Measurements from ENCODE around the gene PPP1R16B.

The PPP1R16B gene

DNA sequence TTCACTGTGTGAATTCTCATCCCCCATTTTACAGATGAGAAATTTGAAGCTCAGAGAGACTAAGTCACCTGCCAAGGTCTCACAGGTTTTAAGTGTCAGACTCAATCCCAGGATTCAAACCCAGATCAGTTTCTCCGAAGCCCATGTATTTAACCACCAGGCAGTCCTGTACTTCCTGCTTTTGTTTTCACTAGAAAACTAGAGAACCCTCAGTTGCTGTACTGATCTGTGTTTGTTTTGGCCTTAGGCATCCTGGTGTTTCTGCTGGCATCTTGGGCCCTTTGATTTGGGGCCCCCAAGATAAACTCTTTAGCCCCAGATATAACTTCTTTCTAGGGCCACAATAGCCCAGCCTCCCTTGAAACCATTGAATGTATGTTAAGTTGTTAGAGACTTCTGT is 36.5 kb downstream of the PPP1R16B start:
- H3K27ac ChIP-seq = no peak overlapping the region
- TF ChIP-seq, protein P1, sequence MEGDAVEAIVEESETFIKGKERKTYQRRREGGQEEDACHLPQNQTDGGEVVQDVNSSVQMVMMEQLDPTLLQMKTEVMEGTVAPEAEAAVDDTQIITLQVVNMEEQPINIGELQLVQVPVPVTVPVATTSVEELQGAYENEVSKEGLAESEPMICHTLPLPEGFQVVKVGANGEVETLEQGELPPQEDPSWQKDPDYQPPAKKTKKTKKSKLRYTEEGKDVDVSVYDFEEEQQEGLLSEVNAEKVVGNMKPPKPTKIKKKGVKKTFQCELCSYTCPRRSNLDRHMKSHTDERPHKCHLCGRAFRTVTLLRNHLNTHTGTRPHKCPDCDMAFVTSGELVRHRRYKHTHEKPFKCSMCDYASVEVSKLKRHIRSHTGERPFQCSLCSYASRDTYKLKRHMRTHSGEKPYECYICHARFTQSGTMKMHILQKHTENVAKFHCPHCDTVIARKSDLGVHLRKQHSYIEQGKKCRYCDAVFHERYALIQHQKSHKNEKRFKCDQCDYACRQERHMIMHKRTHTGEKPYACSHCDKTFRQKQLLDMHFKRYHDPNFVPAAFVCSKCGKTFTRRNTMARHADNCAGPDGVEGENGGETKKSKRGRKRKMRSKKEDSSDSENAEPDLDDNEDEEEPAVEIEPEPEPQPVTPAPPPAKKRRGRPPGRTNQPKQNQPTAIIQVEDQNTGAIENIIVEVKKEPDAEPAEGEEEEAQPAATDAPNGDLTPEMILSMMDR (conservative IDR thresholded peaks at IDR 0.05) = no peak

DNA sequence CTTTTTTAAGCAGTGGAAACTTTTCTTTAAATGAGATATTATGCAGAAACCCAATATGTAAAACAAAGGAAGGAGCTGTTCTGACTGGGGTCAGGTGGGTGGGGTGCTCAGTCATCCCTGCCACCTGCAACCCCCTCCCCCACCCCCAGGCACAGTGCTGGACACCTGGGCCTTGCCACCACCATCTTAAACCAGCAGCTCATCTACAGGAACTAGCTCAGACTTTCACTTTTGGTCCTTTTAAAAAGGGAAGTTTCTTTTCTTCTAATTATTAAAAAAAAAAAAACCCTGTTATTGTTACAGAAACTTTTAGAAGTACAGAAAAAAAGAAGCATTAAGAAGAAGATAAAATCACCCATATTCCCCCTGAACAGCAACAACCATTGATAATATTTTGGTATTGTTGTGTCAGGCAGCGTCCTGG is 37.1 kb downstream of the PPP1R16B start:
- TF ChIP-seq, protein P1 (conservative IDR thresholded peaks at IDR 0.05) = no peak
- H3K27ac ChIP-seq = no peak overlapping the region

DNA sequence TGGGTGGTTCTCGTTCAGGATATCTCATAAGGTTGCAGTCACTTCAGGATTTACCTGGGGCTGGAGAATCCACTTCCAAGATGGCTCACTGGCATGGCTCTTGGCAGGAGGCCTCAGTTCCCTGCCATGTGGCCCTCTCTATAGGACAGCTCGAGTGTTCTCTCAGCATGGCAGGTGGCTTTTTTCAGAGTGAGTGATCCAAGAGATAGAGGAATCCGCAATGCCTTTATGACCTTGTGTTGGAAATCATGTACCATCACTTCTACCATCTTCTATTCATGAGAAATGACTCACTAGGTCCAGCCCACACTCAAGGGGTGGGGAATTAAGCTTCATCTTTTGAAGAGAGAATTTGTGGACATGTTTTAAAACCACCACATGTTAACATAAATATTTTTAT is 37.8 kb downstream of the PPP1R16B start:
- no peak overlapping the region for H3K27ac ChIP-seq
- TF ChIP-seq, protein P1 (conservative IDR thresholded peaks at IDR 0.05) = no peak

DNA sequence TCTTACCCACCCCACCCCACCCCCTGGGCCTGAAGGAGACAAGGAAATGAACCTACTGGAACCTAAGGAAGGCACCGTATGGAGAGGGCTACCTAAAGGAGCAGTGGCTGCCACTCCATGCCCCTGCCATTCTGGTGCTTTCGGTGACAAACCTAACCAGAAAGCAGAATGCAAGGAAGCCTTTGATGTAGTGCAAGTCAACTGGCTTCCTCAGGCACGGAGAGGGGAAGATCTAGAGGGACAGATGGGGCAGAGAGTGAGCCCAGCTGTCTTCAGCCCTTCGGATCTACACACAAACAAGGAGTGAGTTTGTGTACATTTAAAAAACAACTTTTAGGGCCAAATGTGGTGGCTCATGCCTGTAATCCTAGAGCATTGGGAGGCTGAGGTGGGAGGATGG is 39.5 kb downstream of the PPP1R16B start:
- TF ChIP-seq, protein P1 (conservative IDR thresholded peaks at IDR 0.05) = no peak
- no peak overlapping the region for H3K27ac ChIP-seq

DNA sequence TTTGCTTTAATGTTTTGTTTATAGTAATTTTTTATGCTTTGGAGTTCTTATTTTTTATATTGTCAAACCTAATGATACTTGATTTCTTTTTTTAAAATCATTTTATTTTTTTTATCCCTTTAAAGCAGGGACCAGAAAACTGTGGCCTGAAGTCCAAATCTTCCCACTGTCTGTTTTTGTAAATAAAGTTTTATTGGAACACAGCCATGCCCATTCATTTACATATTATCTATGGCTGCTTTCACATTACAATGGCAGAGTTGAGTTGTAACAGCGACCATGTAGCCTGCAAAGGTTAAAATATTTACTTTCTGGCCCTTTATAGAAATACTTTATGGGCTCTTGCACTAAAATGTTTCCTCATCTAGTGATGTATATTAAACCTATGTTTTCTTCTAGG is 42.3 kb downstream of the PPP1R16B start:
- TF ChIP-seq, protein P1 (conservative IDR thresholded peaks at IDR 0.05) = no peak
- no peak overlapping the region for H3K27ac ChIP-seq

DNA sequence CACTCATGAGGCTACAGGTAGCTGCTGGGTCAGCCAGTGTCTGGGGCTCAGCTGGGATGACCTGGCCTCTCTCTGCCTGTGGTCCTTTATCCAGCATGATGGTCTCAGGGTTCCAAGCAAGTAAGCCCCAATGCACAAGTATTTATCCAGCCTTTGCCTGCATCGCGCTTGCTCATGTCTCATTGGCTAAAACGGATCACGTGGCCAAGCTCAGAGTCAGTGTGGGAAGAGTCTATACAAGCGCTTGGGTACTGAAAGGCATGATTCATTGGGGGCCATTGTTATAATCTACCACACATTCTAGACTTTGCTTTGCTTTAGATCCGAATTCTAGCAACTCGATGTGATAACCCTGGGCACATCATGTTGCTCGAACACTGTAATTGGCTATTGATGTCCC is 48.3 kb downstream of the PPP1R16B start:
- TF ChIP-seq, protein P1 (conservative IDR thresholded peaks at IDR 0.05) = no peak
- H3K27ac ChIP-seq = no peak overlapping the region

DNA sequence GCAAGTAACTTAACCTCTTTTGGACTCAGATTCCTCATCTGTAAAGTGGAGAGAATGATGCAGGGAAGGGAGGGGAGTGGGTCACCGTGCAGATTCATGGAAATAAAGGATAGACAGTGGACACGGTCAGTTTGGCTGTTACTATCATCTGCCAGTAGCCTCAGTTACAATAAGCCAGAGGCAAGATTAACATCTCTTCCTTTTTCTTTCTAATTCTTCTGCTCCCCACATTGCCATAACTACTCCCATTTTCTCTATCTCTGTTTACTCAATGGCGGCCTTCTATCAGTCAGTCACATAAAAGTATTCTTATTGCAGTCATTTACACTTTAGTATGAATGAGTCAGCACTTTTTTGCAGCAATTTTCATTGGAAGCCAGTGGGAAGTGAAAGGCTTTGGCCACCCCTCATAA is 49.2 kb downstream of the PPP1R16B start:
- H3K27ac ChIP-seq = no peak overlapping the region
- TF ChIP-seq, protein P1 (conservative IDR thresholded peaks at IDR 0.05) = no peak

DNA sequence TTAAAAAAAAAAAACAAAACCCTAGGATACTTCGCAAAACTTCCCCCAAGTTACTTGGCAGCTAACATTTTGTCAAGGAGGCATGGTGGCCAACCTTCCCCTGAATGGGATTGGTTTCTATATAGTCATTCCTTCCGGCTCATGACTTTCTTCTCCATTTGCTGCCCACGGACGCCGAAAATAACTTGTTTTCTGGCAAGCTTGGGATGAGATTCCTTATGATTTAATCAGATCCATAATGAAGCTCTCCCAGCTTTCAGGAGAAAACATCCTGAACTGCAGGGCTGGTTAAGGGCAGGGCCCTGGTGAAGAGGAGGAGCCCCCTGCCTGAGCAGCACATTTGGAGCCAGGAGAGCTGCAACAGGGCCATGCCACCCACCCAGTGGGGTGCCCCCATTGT is 49.9 kb downstream of the PPP1R16B start:
- TF ChIP-seq, protein P1 (conservative IDR thresholded peaks at IDR 0.05) = no peak
- H3K27ac ChIP-seq = no peak overlapping the region

Data from VCaP (cell line).